Endothelial cell of umbilical vein (primary cell): Measurements from ENCODE around the gene NAA40. TPM values are rescaled to one million over a fixed set of nuclear protein-coding genes. Genes with fewer than 3 reads are reported as not detected.

Experiments
- BruUV-seq: library from RNA; stranded (reverse); fragments of 400-500 nt; replicated peaks from 2 replicates; lab custom pipeline; 2021; lab: Mats Ljungman, UMichigan
- CTCF ChIA-PET: fragments of 300-600, 350-600 bp; sonication (Branson Sonifier 250); formaldehyde crosslinking; loops from one replicate; lab custom pipeline; 2021; ENCODE audit warnings: antibody characterized with exemption, inconsistent platforms; lab: Charles Lee
- POLR2A ChIA-PET: fragments of 300-600, 350-600 bp; sonication (Branson Sonifier 250); formaldehyde crosslinking; loops from one replicate; lab custom pipeline; 2021; ENCODE audit warnings: antibody characterized with exemption, inconsistent platforms; lab: Charles Lee
- DNase-seq: peaks from one replicate; pipeline ENCODE4 v3.0.0-alpha.2; 2011; ENCODE audit warnings: low read depth, low spot score
- FAIRE-seq: peaks from 2 replicates; lab custom pipeline; 2011; peaks lifted over from hg19 to GRCh38; lab: Jason Lieb, UNC
- H2AFZ ChIP-seq: 2 replicates; pipeline ENCODE4 v1.6.0; 2012; ENCODE audit warnings: low read depth, low read length, control low read depth, inconsistent platforms
- H3K27ac ChIP-seq: 2 replicates; pipeline ENCODE4 v1.5.1; 2011; ENCODE audit warnings: low read depth, mild to moderate bottlenecking, control low read depth, low read length, moderate library complexity; ENCODE audit not compliant: insufficient read depth
- H3K27me3 ChIP-seq, 2 experiments: 2 replicates each; pipeline versions ENCODE4 v1.6.0 to v1.6.1; 2011; ENCODE audit warnings: low read length in 2 of 2, mixed read lengths in 1 of 2; ENCODE audit not compliant: control insufficient read depth in 2 of 2, insufficient read depth in 2 of 2
- H3K36me3 ChIP-seq, 2 experiments: 2 replicates in 1 of 2; 3 replicates in 1 of 2; pipeline ENCODE4 v1.5.1; 2011; ENCODE audit warnings: low read length in 2 of 2, mild to moderate bottlenecking in 1 of 2, moderate library complexity in 1 of 2; ENCODE audit not compliant: control insufficient read depth in 2 of 2, insufficient read depth in 2 of 2; ENCODE audit errors: extremely low read depth in 1 of 2
- H3K4me1 ChIP-seq: 3 replicates; pipeline ENCODE4 v1.5.1; 2011; ENCODE audit warnings: mild to moderate bottlenecking, low read length; ENCODE audit not compliant: control insufficient read depth, insufficient read depth; ENCODE audit errors: extremely low read depth
- H3K4me2 ChIP-seq: 2 replicates; pipeline ENCODE4 v1.6.1; 2011; ENCODE audit warnings: low read length, control low read depth, mixed read lengths; ENCODE audit not compliant: insufficient read depth
- H3K4me3 ChIP-seq, 3 experiments: fragments of 200-600 bp in 1 of 3; sonication (generic), shearing (Covaris generic) in 1 of 3; replicated peaks in 1 of 3; 2 replicates each; pipeline ENCODE4 v1.5.1; 2011 to 2016; ENCODE audit warnings: control low read depth in 3 of 3, low read length in 3 of 3, mild to moderate bottlenecking in 2 of 3, inconsistent platforms in 1 of 3, low read depth in 1 of 3, moderate library complexity in 1 of 3; ENCODE audit not compliant: insufficient read depth in 1 of 3
- H3K79me2 ChIP-seq: 2 replicates; pipeline ENCODE4 v1.6.0; 2012; ENCODE audit warnings: low read length, inconsistent platforms; ENCODE audit not compliant: control insufficient read depth, insufficient read depth
- H3K9ac ChIP-seq: replicated peaks from 2 replicates; pipeline ENCODE3; 2011; ENCODE audit warnings: low read length, control low read depth; ENCODE audit not compliant: insufficient read depth; ENCODE audit errors: extremely low read depth
- H3K9me1 ChIP-seq: replicated peaks from 3 replicates; pipeline ENCODE4 v1.6.0; 2011; ENCODE audit warnings: mild to moderate bottlenecking, low read length; ENCODE audit not compliant: control insufficient read depth, insufficient read depth; ENCODE audit errors: extremely low read depth
- H3K9me3 ChIP-seq: replicated peaks from 2 replicates; pipeline ENCODE4 v1.5.1; 2012; ENCODE audit warnings: low read length, inconsistent platforms; ENCODE audit not compliant: control insufficient read depth, insufficient read depth
- H4K20me1 ChIP-seq: replicated peaks from 2 replicates; pipeline ENCODE3; 2011; ENCODE audit warnings: mild to moderate bottlenecking, low read length; ENCODE audit not compliant: control insufficient read depth, insufficient read depth; ENCODE audit errors: extremely low read depth
- CTCF ChIP-seq, 2 donors: IDR thresholded peaks; 1 replicate in 1 of 2; 2 replicates in 1 of 2; pipeline ENCODE4 v1.5.1; 2011; ENCODE audit warnings: low read length in 2 of 2, mild to moderate bottlenecking in 2 of 2, moderate library complexity in 2 of 2, control low read depth in 1 of 2, inconsistent platforms in 1 of 2, low read depth in 1 of 2; ENCODE audit not compliant: insufficient read depth in 1 of 2; ENCODE audit errors: extremely low read depth in 1 of 2
- MAX ChIP-seq: IDR thresholded peaks from 2 replicates; pipeline ENCODE4 v1.6.1; 2011; ENCODE audit not compliant: insufficient read depth, insufficient read length
- MYC ChIP-seq: IDR thresholded peaks from one replicate; pipeline ENCODE4 v1.6.1; 2011; ENCODE audit warnings: mild to moderate bottlenecking, low read depth, low read length
- POLR2AphosphoS5 ChIP-seq: IDR thresholded peaks from 2 replicates; pipeline ENCODE4 v1.6.1; 2012; ENCODE audit warnings: low read depth, mild to moderate bottlenecking, control low read depth, low read length, moderate library complexity; ENCODE audit not compliant: insufficient read depth
- dilution Hi-C: fragments of 300-500 bp; cut with MboI; formaldehyde crosslinking; loops from one replicate; pipeline ENCODE4 v1.15.0; 2019; ENCODE audit warnings: low sequenced_read_pairs; ENCODE audit not compliant: extremely low pct_ligation_motif_present
- intact Hi-C: fragments of 100-400 bp; cut with micrococcal nuclease; formaldehyde crosslinking; loops from one replicate; pipeline ENCODE4 v1.10.0; 2022
- polyA plus RNA-seq, 4 experiments: library from polyadenylated mRNA; depleted of rRNA in 3 of 4; stranded (reverse) in 3 of 4; unstranded in 1 of 4; fragments of >200 nt; gene quantifications; 2 replicates each; pipeline versions ENCODE4 v1.2.1 to v1.2.3, GENCODE V29; 2011 to 2012; ENCODE audit warnings: missing spikeins in 1 of 4
- total RNA-seq: library from RNA; stranded (reverse); gene quantifications from 2 replicates; pipeline ENCODE4 v1.2.3, GENCODE V29; 2021

The NAA40 gene
- total and polyA plus RNA-seq, 2 donors (not counting 3 experiments of a cell fraction or from before 2014, with no cell fraction given): 28.5 to 32.3 TPM

- H3K9me1 ChIP-seq: no peaks in the 10 kb centered on the region
- H3K27me3 ChIP-seq: no peaks in the 10 kb centered on the region
- H3K9me3 ChIP-seq: no peaks in the 10 kb centered on the region
- dilution Hi-C loops: no loop called here
- no peak overlapping the region for H3K9ac ChIP-seq
- no peak overlapping the region for H3K27ac ChIP-seq
- TF ChIP-seq MYC (no peak), POLR2AphosphoS5 (peak; percentile 31)
- FAIRE-seq (no peak), DNase-seq (no peak)
- intact Hi-C loops: loop anchor here (1.0 to 2.0 kb wide), 2 partner anchors 149 to 241 kb away; partner anchors contain the start of gene FKBP2
- ChIA-PET POLR2A (no interaction called here), CTCF (interaction anchor here (0.5 to 4.9 kb wide), 28 partner anchors 9 to 305 kb away, joined by 3 to 162 read pairs (median 6); partner anchors contain the start of genes COX8A, ESRRA, MACROD1 and STIP1)
- no peak overlapping the region for H3K4me2 ChIP-seq
- H3K79me2 ChIP-seq: no peaks in the 10 kb centered on the region
- H3K36me3 ChIP-seq: peaks cover 0 to 24% of the 10 kb centered on the region in 2 experiments
- no TSS peak for BruUV-seq
- H3K4me3 ChIP-seq: no peak overlapping the region
- peaks cover 34% of the 10 kb centered on the region for H3K4me1 ChIP-seq
- H2AFZ ChIP-seq: no peak overlapping the region
- no peaks in the 10 kb centered on the region for H4K20me1 ChIP-seq
Observed at GRCh38 chr11:63999349-64000025, 60.7 kb downstream of the NAA40 start.

- Histone ChIP-seq H3K27me3 (no peaks in the 10 kb centered on the region), H2AFZ (no peak overlapping the region), H3K4me1 (peaks cover 34% of the 10 kb centered on the region), H3K9ac (no peak overlapping the region), H3K36me3 (peaks cover 0 to 22% of the 10 kb centered on the region in 2 experiments), H4K20me1 (no peaks in the 10 kb centered on the region), H3K79me2 (no peaks in the 10 kb centered on the region), H3K9me3 (no peaks in the 10 kb centered on the region), H3K4me2 (peak overlapping the region; percentile 32), H3K9me1 (no peaks in the 10 kb centered on the region), H3K27ac (no peak overlapping the region), H3K4me3 (peak overlapping the region in 1 of 3 experiments; percentile 13)
- DNase-seq (peak; percentile 53), FAIRE-seq (peak; percentile 46)
- CTCF ChIA-PET: interaction anchor here (0.5 to 4.9 kb wide), 32 partner anchors 8 to 304 kb away, joined by 3 to 162 read pairs (median 5); partner anchors contain the start of genes COX8A, ESRRA, MACROD1 and STIP1
- intact Hi-C loops: loop anchor here (1.0 to 2.0 kb wide), 2 partner anchors 148 to 241 kb away; partner anchors contain the start of gene FKBP2
- TF ChIP-seq MAX (no peak), CTCF (IDR thresholded peaks at IDR 0.05; ENCODE audit: extremely low read depth in 1 of 2, insufficient read depth in 1 of 2, low read depth in 1 of 2, low read length in 2 of 2) (peak; percentile 68 to 70), POLR2AphosphoS5 (peak; percentile 78)
- POLR2A ChIA-PET: interaction anchor here (0.8 to 1.1 kb wide), 2 partner anchors 185 to 332 kb away, joined by 3 read pairs; partner anchors contain the start of gene STIP1
- BruUV-seq: no TSS peak
- dilution Hi-C loops: no loop called here
Observed at GRCh38 chr11:64000026-64000739, 61.4 kb downstream of the NAA40 start.
